HepG2 (cell line): Measurements from ENCODE around the gene HOXD1. TPM values are rescaled to one million over a fixed set of nuclear protein-coding genes. Genes with fewer than 3 reads are reported as not detected.
A peak's percentile ranks its signal among the peaks of the same experiment; 100 is the strongest.

Source experiments
- ARNT2 ChIP-seq: sonication (generic); formaldehyde crosslinking; IDR thresholded peaks from 2 replicates; pipeline ENCODE4 v1.8.0; 2022; ENCODE audit warnings: mild to moderate bottlenecking, low read depth, missing genetic modification reagents, moderate library complexity
- ETV6 ChIP-seq: sonication (generic); formaldehyde crosslinking; conservative IDR thresholded peaks from 2 replicates; pipeline ENCODE4 v1.4.0; 2020; ENCODE audit warnings: missing genetic modification reagents
- GATA4 ChIP-seq: sonication (generic); IDR thresholded peaks from 2 replicates; pipeline ENCODE4 v1.6.1; 2016; ENCODE audit warnings: antibody characterized with exemption, low read depth, borderline replicate concordance
- GFI1 ChIP-seq: sonication (generic); formaldehyde crosslinking; IDR thresholded peaks from 2 replicates; pipeline ENCODE4 v1.5.0; 2020; ENCODE audit warnings: missing genetic modification reagents, mild to moderate bottlenecking, borderline replicate concordance
- HNRNPH1 ChIP-seq: fragments of 200-400 bp; formaldehyde crosslinking; optimal IDR thresholded peaks from 2 replicates; pipeline ENCODE3; 2017; ENCODE audit warnings: mild to moderate bottlenecking, low read depth, low read length
- NFKBIZ ChIP-seq: IDR thresholded peaks from 2 replicates; pipeline ENCODE4 v1.6.1; 2018; ENCODE audit warnings: missing genetic modification reagents, missing compliant biosample characterization
- NR2C2 ChIP-seq: sonication (generic); formaldehyde crosslinking; IDR thresholded peaks from 2 replicates; pipeline ENCODE4 v1.4.0; 2020; ENCODE audit warnings: missing genetic modification reagents, mild to moderate bottlenecking, moderate library complexity, borderline replicate concordance
- PAF1 ChIP-seq: IDR thresholded peaks from 2 replicates; pipeline ENCODE4 v1.6.1; 2016; ENCODE audit warnings: missing genetic modification reagents, missing compliant biosample characterization
- PHF8 ChIP-seq: sonication (generic); formaldehyde crosslinking; IDR thresholded peaks from 2 replicates; pipeline ENCODE4 v1.5.0; 2020; ENCODE audit warnings: missing genetic modification reagents
- RARG ChIP-seq: sonication (generic); formaldehyde crosslinking; IDR thresholded peaks from 2 replicates; pipeline ENCODE4 v1.4.0; 2020; ENCODE audit warnings: low read depth, mild to moderate bottlenecking, missing genetic modification reagents
- RCOR2 ChIP-seq: IDR thresholded peaks from 2 replicates; pipeline ENCODE4 v1.6.1; 2016; ENCODE audit warnings: missing biosample characterization, missing genetic modification reagents
- TOE1 ChIP-seq: sonication (generic); formaldehyde crosslinking; IDR thresholded peaks from 2 replicates; pipeline ENCODE4 v1.4.0; 2020; ENCODE audit warnings: mild to moderate bottlenecking, missing genetic modification reagents
- ZC3H4 ChIP-seq: sonication (generic); formaldehyde crosslinking; IDR thresholded peaks from 2 replicates; pipeline ENCODE4 v1.4.0; 2020; ENCODE audit warnings: missing genetic modification reagents, borderline replicate concordance
- ZMYM3 ChIP-seq: sonication (generic); formaldehyde crosslinking; IDR thresholded peaks from 2 replicates; pipeline ENCODE4 v1.5.1; 2020; ENCODE audit warnings: mild to moderate bottlenecking, missing genetic modification reagents
- ZNF367 ChIP-seq: sonication (generic); formaldehyde crosslinking; IDR thresholded peaks from 2 replicates; pipeline ENCODE4 v1.4.0; 2020; ENCODE audit warnings: missing genetic modification reagents, borderline replicate concordance
- ZNF672 ChIP-seq: sonication (generic); formaldehyde crosslinking; IDR thresholded peaks from 2 replicates; pipeline ENCODE4 v1.8.1; 2022; ENCODE audit warnings: missing genetic modification reagents
- polyA plus RNA-seq, 8 experiments: library from polyadenylated mRNA; depleted of rRNA in 3 of 8; stranded (reverse) in 7 of 8; unstranded in 1 of 8; fragments of >200 nt; fragmentation: Illumina TruSeq in 4 of 8; extraction: Trizol in 4 of 8; gene quantifications; 2 replicates each; pipeline versions ENCODE4 v1.2.1 to v1.2.3, GENCODE V29; 2011 to 2016; ENCODE audit warnings: low read depth in 4 of 8, missing spikeins in 1 of 8, mixed read lengths in 1 of 8; ENCODE audit not compliant: insufficient read depth in 1 of 8
- total RNA-seq, 5 experiments: library from RNA; depleted of rRNA; stranded (reverse); fragments of >200 nt; fragmentation: Illumina TruSeq; extraction: Trizol; gene quantifications; 2 replicates each; pipeline ENCODE4 v1.2.3, GENCODE V29; 2016; ENCODE audit warnings: low read depth in 1 of 5
- TF ChIP-seq, protein P1 (sequence below): IDR thresholded peaks from 2 replicates; pipeline ENCODE4 v1.6.1; 2016; ENCODE audit warnings: control low read depth
- TF ChIP-seq, protein P2 (sequence below): IDR thresholded peaks from 2 replicates; pipeline ENCODE4 v1.6.1; 2016
- TF ChIP-seq, protein P3 (sequence below): sonication (generic); formaldehyde crosslinking; IDR thresholded peaks from 2 replicates; pipeline ENCODE4 v1.5.1; 2020; ENCODE audit warnings: mild to moderate bottlenecking, moderate library complexity, missing genetic modification reagents
- TF ChIP-seq, protein P4 (sequence below): sonication (generic); formaldehyde crosslinking; IDR thresholded peaks from 2 replicates; pipeline ENCODE4 v1.4.0; 2020; ENCODE audit warnings: low read depth, missing genetic modification reagents
- TF ChIP-seq, protein P5 (sequence below): sonication (generic); formaldehyde crosslinking; IDR thresholded peaks from 2 replicates; pipeline ENCODE4 v1.5.0; 2020; ENCODE audit warnings: missing genetic modification reagents

The HOXD1 gene
- total and polyA plus RNA-seq, 2 of the 13 experiments (the other 11 are each of a cell fraction or from before 2014, with no cell fraction given): 10.0 to 22.3 TPM

DNA sequence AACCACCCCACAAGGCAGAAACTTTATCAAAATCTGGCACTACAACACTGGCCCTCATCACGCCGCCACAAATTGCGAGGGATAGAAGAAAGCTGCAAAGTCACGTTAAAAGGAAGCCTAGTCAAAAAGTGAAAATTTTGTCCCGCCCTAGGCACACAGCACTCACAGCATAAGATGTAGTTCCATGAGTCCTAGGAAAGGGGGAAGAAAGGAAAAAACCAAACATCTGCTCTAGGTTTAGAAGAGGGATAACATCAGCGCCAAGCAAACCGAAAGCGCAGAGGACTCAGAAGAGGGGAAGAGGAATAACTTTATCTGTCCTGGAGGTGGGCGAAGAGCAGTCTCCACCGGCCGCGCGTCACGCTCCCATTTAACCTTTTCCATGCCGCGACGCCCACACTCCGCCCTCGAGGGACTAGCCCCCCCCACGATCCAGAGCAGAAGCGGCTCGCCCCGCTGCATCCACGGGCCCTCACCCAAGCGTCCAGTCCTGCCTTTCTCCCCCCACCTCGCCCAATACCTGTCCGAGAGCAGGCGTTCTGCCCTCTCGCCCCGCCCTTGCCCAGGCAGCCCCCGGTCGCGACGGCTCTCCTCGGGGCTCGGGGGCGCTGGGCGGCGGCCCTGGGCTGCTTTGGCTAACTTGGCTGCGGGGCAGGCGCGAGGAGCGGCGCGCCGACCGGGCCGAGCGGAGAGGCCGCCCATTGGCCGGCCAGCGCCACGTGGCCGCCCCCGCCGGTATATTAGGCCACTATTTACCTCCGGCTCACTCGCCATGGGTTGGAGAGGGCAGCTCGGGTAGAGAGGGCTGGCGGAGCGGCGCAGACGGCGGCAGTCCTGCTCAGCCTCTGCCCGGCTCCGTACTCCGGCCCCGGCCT lies at the start of gene HOXD1 (continued):
- TF ChIP-seq, protein P1, sequence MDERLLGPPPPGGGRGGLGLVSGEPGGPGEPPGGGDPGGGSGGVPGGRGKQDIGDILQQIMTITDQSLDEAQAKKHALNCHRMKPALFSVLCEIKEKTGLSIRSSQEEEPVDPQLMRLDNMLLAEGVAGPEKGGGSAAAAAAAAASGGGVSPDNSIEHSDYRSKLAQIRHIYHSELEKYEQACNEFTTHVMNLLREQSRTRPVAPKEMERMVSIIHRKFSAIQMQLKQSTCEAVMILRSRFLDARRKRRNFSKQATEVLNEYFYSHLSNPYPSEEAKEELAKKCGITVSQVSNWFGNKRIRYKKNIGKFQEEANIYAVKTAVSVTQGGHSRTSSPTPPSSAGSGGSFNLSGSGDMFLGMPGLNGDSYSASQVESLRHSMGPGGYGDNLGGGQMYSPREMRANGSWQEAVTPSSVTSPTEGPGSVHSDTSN (CRISPR knock-in tag): no peak
- TF ChIP-seq NFKBIZ (CRISPR knock-in tag): no peak
- no peak for TF ChIP-seq TOE1 (CRISPR knock-in tag)
- TF ChIP-seq GATA4: no peak
- TF ChIP-seq NR2C2 (CRISPR knock-in tag): peak; percentile 21; the same call in 1 of the 2 replicates
- TF ChIP-seq GFI1 (CRISPR knock-in tag): peak; percentile 10; the same call in 1 of the 2 replicates
- TF ChIP-seq HNRNPH1: no peak
- TF ChIP-seq, protein P2, sequence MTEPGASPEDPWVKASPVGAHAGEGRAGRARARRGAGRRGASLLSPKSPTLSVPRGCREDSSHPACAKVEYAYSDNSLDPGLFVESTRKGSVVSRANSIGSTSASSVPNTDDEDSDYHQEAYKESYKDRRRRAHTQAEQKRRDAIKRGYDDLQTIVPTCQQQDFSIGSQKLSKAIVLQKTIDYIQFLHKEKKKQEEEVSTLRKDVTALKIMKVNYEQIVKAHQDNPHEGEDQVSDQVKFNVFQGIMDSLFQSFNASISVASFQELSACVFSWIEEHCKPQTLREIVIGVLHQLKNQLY (CRISPR knock-in tag): no peak
- TF ChIP-seq, protein P3, sequence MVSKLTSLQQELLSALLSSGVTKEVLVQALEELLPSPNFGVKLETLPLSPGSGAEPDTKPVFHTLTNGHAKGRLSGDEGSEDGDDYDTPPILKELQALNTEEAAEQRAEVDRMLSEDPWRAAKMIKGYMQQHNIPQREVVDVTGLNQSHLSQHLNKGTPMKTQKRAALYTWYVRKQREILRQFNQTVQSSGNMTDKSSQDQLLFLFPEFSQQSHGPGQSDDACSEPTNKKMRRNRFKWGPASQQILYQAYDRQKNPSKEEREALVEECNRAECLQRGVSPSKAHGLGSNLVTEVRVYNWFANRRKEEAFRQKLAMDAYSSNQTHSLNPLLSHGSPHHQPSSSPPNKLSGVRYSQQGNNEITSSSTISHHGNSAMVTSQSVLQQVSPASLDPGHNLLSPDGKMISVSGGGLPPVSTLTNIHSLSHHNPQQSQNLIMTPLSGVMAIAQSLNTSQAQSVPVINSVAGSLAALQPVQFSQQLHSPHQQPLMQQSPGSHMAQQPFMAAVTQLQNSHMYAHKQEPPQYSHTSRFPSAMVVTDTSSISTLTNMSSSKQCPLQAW: no peak
- TF ChIP-seq PAF1 (CRISPR knock-in tag): no peak
- TF ChIP-seq ZNF672 (CRISPR knock-in tag): no peak
- peak; percentile 80 for TF ChIP-seq ZC3H4 (CRISPR knock-in tag)
- TF ChIP-seq PHF8: peak; percentile 70
- no peak for TF ChIP-seq RARG (CRISPR knock-in tag)
- TF ChIP-seq ZMYM3 (CRISPR knock-in tag): peak; percentile 14; the same call in 1 of the 2 replicates
- TF ChIP-seq, protein P4, sequence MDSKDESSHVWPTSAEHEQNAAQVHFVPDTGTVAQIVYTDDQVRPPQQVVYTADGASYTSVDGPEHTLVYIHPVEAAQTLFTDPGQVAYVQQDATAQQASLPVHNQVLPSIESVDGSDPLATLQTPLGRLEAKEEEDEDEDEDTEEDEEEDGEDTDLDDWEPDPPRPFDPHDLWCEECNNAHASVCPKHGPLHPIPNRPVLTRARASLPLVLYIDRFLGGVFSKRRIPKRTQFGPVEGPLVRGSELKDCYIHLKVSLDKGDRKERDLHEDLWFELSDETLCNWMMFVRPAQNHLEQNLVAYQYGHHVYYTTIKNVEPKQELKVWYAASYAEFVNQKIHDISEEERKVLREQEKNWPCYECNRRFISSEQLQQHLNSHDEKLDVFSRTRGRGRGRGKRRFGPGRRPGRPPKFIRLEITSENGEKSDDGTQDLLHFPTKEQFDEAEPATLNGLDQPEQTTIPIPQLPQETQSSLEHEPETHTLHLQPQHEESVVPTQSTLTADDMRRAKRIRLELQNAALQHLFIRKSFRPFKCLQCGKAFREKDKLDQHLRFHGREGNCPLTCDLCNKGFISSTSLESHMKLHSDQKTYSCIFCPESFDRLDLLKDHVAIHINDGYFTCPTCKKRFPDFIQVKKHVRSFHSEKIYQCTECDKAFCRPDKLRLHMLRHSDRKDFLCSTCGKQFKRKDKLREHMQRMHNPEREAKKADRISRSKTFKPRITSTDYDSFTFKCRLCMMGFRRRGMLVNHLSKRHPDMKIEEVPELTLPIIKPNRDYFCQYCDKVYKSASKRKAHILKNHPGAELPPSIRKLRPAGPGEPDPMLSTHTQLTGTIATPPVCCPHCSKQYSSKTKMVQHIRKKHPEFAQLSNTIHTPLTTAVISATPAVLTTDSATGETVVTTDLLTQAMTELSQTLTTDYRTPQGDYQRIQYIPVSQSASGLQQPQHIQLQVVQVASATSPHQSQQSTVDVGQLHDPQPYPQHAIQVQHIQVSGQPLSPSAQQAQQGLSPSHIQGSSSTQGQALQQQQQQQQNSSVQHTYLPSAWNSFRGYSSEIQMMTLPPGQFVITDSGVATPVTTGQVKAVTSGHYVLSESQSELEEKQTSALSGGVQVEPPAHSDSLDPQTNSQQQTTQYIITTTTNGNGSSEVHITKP (CRISPR knock-in tag): no peak
- TF ChIP-seq, protein P5, sequence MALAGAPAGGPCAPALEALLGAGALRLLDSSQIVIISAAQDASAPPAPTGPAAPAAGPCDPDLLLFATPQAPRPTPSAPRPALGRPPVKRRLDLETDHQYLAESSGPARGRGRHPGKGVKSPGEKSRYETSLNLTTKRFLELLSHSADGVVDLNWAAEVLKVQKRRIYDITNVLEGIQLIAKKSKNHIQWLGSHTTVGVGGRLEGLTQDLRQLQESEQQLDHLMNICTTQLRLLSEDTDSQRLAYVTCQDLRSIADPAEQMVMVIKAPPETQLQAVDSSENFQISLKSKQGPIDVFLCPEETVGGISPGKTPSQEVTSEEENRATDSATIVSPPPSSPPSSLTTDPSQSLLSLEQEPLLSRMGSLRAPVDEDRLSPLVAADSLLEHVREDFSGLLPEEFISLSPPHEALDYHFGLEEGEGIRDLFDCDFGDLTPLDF: 0 out of 2 replicates have a peak, but pooled peaks have one; percentile 34
- TF ChIP-seq ZNF367 (CRISPR knock-in tag): no peak
- no peak; the same call in 1 of the 2 replicates for TF ChIP-seq ETV6 (CRISPR knock-in tag)
- peak; percentile 75 for TF ChIP-seq ARNT2 (CRISPR knock-in tag)
- TF ChIP-seq RCOR2 (CRISPR knock-in tag): no peak
